ENCODE data around the gene TMPRSS9. TPM values are rescaled to one million over a fixed set of nuclear protein-coding genes. Genes with fewer than 3 reads are reported as not detected.

The TMPRSS9 gene
- total RNA-seq, 1 experiment from 2014 or later: not detected

GRCh38 chr19:2417881-2418406, 57.9 kb downstream of the TMPRSS9 start:
- no peak for ATAC-seq
- intact Hi-C loops (cut with micrococcal nuclease): no loop called here

GRCh38 chr19:2419754-2420153, 59.7 kb downstream of the TMPRSS9 start:
- Histone ChIP-seq H3K9me3 (ENCODE audit: low read length) (no peaks in the 10 kb centered on the region), H3K27ac (ENCODE audit: low read length) (no peak overlapping the region), H3K4me1 (ENCODE audit: insufficient read depth, low read length) (no peaks in the 10 kb centered on the region), H2AFZ (ENCODE audit: low read length) (no peak overlapping the region), H3K4me2 (ENCODE audit: low read length) (no peak overlapping the region), H3K4me3 (ENCODE audit: low read length) (no peak overlapping the region), H3K9me2 (replicated peaks; ENCODE audit: low read length) (no peaks in the 10 kb centered on the region), H3K9ac (ENCODE audit: low read length) (no peak overlapping the region), H3K27me3 (ENCODE audit: low read length) (no peaks in the 10 kb centered on the region), H3K36me3 (ENCODE audit: low read depth, low read length) (no peaks in the 10 kb centered on the region), H4K20me1 (ENCODE audit: low read length) (0 out of 2 replicates have a peak, but pooled peaks cover 5% of the 10 kb centered on the region), H3K79me2 (ENCODE audit: low read length) (peaks cover 9% of the 10 kb centered on the region; the same call in 1 of the 2 replicates), H3F3A (ENCODE audit: low read length, unreplicated experiment) (no peaks in the 10 kb centered on the region)
- DNase-seq (no peak), ATAC-seq (no peak)
- intact Hi-C loops (cut with micrococcal nuclease): no loop called here
- ChIA-PET POLR2A (ENCODE audit: unreplicated experiment) (no interaction called here), CTCF (no interaction called here)
- TF ChIP-seq CTCF (conservative IDR thresholded peaks at IDR 0.05; ENCODE audit: low read depth, low read length) (no peak), EZH2 (IDR thresholded peaks at IDR 0.05; ENCODE audit: low read length, unreplicated experiment) (no peak), EZH2phosphoT487 (IDR thresholded peaks at IDR 0.05; ENCODE audit: borderline replicate concordance, low read length) (no peak)
- BruUV-seq (replicated peaks): no TSS peak

More at GRCh38 chr19:2417881-2418406, 57.9 kb downstream of the TMPRSS9 start:
- no peak for DNase-seq
- Histone ChIP-seq H4K20me1 (ENCODE audit: low read length) (no peaks in the 10 kb centered on the region), H2AFZ (ENCODE audit: low read length) (no peak overlapping the region), H3K9ac (ENCODE audit: low read length) (no peak overlapping the region), H3K27ac (ENCODE audit: low read length) (no peak overlapping the region), H3K27me3 (ENCODE audit: low read length) (no peaks in the 10 kb centered on the region), H3K4me2 (ENCODE audit: low read length) (no peak overlapping the region), H3K9me2 (replicated peaks; ENCODE audit: low read length) (no peaks in the 10 kb centered on the region), H3K4me1 (ENCODE audit: insufficient read depth, low read length) (no peaks in the 10 kb centered on the region), H3K9me3 (ENCODE audit: low read length) (no peaks in the 10 kb centered on the region), H3K79me2 (ENCODE audit: low read length) (no peaks in the 10 kb centered on the region), H3F3A (ENCODE audit: low read length, unreplicated experiment) (no peaks in the 10 kb centered on the region), H3K36me3 (ENCODE audit: low read depth, low read length) (no peaks in the 10 kb centered on the region), H3K4me3 (ENCODE audit: low read length) (no peak overlapping the region)
- CTCF ChIA-PET: no interaction called here
- POLR2A ChIA-PET (ENCODE audit: unreplicated experiment): no interaction called here
- BruUV-seq (replicated peaks): no TSS peak
- TF ChIP-seq EZH2 (IDR thresholded peaks at IDR 0.05; ENCODE audit: low read length, unreplicated experiment) (no peak), CTCF (conservative IDR thresholded peaks at IDR 0.05; ENCODE audit: low read depth, low read length) (no peak), EZH2phosphoT487 (IDR thresholded peaks at IDR 0.05; ENCODE audit: borderline replicate concordance, low read length) (no peak)

- H3K4me2 ChIP-seq (ENCODE audit: low read length): no peak overlapping the region
- H4K20me1 ChIP-seq (ENCODE audit: low read length): 0 out of 2 replicates have a peak, but pooled peaks cover 5% of the 10 kb centered on the region
- H3K27me3 ChIP-seq (ENCODE audit: low read length): no peaks in the 10 kb centered on the region
- CTCF ChIA-PET: no interaction called here
- intact Hi-C loops (cut with micrococcal nuclease): no loop called here
- BruUV-seq (replicated peaks): no TSS peak
- peaks cover 16% of the 10 kb centered on the region for H3K79me2 ChIP-seq (ENCODE audit: low read length)
- H3F3A ChIP-seq (ENCODE audit: low read length, unreplicated experiment): no peaks in the 10 kb centered on the region
- no peaks in the 10 kb centered on the region for H3K9me2 ChIP-seq (replicated peaks; ENCODE audit: low read length)
- H3K9me3 ChIP-seq (ENCODE audit: low read length): no peaks in the 10 kb centered on the region
- H2AFZ ChIP-seq (ENCODE audit: low read length): no peak overlapping the region
- POLR2A ChIA-PET (ENCODE audit: unreplicated experiment): no interaction called here
- no peak overlapping the region for H3K4me3 ChIP-seq (ENCODE audit: low read length)
- ATAC-seq (no peak), DNase-seq (no peak)
- TF ChIP-seq EZH2 (IDR thresholded peaks at IDR 0.05; ENCODE audit: low read length, unreplicated experiment) (no peak), EZH2phosphoT487 (IDR thresholded peaks at IDR 0.05; ENCODE audit: borderline replicate concordance, low read length) (no peak), CTCF (conservative IDR thresholded peaks at IDR 0.05; ENCODE audit: low read depth, low read length) (no peak)
- H3K27ac ChIP-seq (ENCODE audit: low read length): no peak overlapping the region
- no peak overlapping the region for H3K9ac ChIP-seq (ENCODE audit: low read length)
- H3K36me3 ChIP-seq (ENCODE audit: low read depth, low read length): no peaks in the 10 kb centered on the region
- peaks cover 1% of the 10 kb centered on the region; the same call in 1 of the 2 replicates for H3K4me1 ChIP-seq (ENCODE audit: insufficient read depth, low read length)
Observed at GRCh38 chr19:2420490-2420889, 60.4 kb downstream of the TMPRSS9 start.

Measured in PC-3 (cell line).